GM12891 (cell line): ENCODE data around the gene CPE.

Experiments used
- PAX5 ChIP-seq: IDR thresholded peaks from 2 replicates; pipeline ENCODE4 v1.6.1; 2011; ENCODE audit warnings: low read length, moderate library complexity, mild to moderate bottlenecking; ENCODE audit not compliant: insufficient read depth, severe bottlenecking
- POLR2A ChIP-seq: IDR thresholded peaks from 2 replicates; pipeline ENCODE4 v1.6.1; 2011; ENCODE audit warnings: low read depth, low read length, control low read depth
- TAF1 ChIP-seq: IDR thresholded peaks from 2 replicates; pipeline ENCODE4 v1.6.1; 2011; ENCODE audit warnings: low read depth, low read length, control low read depth

DNA sequence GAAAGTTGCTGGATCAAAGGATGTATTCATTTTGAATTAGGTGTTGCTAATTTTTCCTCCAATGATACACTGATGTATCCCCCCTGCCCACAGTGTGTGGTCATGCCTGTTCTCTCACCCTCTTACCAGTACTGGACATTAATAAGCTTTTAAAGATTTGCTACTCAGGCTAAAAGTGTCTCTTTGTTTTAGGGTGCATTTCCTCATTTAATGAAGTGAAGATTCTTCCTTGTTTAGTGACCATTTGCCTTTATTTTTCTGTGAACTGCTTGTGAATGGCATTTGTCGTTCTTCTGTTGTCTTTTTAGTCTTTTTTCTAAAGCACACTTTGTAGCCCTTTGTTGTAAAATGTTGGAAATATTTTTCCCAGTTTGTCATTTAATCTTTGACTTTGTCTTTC is 46.3 kb upstream of the CPE start:
- TF ChIP-seq POLR2A (no peak), PAX5 (no peak), TAF1 (no peak)
